Measurements from ENCODE around the gene RMND5B.

The RMND5B gene

DNA sequence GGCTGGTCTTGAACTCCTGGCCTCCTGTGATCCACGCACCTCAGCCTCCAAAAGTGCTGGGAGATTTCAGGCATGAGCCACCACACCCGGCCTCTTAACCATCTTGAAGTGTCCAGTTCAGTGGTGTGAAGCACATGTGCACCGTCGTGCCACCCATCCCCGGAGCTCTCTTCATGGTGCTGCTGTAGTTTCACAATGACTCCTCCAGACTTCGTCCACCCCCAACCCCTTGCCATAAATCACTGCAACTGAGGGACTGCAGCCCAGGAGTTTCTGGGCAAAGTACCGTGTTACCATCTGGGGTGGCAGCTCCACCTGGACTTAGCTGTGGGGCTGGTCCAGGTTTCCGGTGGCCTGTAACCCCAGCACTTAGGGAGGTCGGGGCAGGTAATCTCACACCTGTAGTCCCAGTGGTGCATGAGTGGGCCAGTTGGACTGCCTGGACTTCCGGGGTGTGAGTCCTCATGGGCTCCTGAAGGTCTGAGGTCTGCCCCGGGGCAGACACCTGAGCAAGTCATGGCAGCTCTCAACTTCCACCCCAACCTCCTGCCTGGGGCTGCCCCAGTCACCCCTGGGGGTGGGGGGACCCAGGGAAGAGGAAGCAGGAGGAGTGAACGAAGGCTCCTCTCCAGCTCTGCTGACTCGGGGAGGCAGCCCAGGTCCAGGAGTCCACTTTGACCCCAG is 24.1 kb upstream of the RMND5B start:
- Mint-ChIP-seq H3K4me3 (no peak overlapping the region), H3K4me1 (ENCODE audit: low read depth) (peaks cover 7% of the 10 kb centered on the region), H3K27ac (no peak overlapping the region), H3K36me3 (ENCODE audit: low read depth) (no peaks in the 10 kb centered on the region), H3K9me3 (no peaks in the 10 kb centered on the region), H3K27me3 (ENCODE audit: low read depth) (peaks cover 5% of the 10 kb centered on the region)
- no peak for DNase-seq (ENCODE audit: low spot score)

DNA sequence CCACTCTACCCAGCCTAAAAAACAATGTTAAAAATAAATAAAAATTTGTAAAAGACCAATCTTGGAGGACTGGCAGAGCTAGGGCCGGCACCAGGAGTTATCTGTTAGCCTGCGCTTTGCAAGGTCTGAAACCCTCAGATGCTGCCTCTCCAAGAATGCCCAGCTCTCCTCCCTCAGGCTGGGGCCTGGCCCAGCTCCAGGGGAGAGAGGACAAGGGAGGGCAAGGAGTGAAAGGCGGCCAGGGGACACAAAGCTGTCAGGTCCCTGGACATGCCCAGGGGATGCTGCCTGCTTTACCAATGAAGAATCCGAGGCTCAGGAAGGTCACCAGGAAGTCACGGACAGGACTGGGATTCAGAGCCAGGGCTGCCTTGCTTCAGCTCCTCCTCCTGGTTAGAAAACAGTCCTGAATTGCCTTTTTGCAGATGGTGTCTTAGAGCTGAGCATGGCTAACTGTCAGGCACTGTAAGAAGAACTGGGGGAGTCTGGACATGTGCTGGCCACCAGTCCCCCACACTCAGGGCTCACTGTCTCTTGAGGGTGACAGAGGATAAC is 23.0 kb upstream of the RMND5B start:
- no peaks in the 10 kb centered on the region for H3K9me3 Mint-ChIP-seq
- H3K27ac Mint-ChIP-seq, result no peak overlapping the region
- no peak for DNase-seq (ENCODE audit: low spot score)
- peaks cover 10% of the 10 kb centered on the region for H3K4me1 Mint-ChIP-seq (ENCODE audit: low read depth)
- H3K27me3 Mint-ChIP-seq (ENCODE audit: low read depth), result peaks cover 13% of the 10 kb centered on the region
- H3K36me3 Mint-ChIP-seq (ENCODE audit: low read depth), result no peaks in the 10 kb centered on the region
- H3K4me3 Mint-ChIP-seq, result no peak overlapping the region

DNA sequence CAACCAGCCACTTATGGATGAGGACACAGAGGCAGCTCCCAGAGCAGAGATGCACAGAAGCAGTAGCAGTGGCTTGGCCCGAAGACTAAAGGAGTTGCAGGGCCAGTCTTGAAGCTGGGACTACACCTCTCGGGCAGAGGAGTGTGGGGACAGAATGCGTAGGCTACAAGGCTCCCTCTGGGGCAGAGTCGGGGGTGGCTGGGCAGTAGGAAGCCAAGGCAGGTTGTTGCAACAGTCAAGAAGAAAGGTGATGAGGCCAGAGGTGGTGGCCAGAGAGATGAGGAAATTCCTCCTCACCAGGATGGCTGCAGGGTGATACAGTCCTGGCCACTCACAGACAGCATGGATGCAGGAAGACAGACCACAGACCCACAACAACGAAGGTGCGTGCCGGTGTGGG is 22.4 kb upstream of the RMND5B start:
- H3K4me3 Mint-ChIP-seq, result no peak overlapping the region
- no peaks in the 10 kb centered on the region for H3K9me3 Mint-ChIP-seq
- H3K27ac Mint-ChIP-seq, result no peak overlapping the region
- peaks cover 13% of the 10 kb centered on the region for H3K4me1 Mint-ChIP-seq (ENCODE audit: low read depth)
- H3K27me3 Mint-ChIP-seq (ENCODE audit: low read depth), result peaks cover 15% of the 10 kb centered on the region
- H3K36me3 Mint-ChIP-seq (ENCODE audit: low read depth), result no peaks in the 10 kb centered on the region
- DNase-seq (ENCODE audit: low spot score), result no peak

DNA sequence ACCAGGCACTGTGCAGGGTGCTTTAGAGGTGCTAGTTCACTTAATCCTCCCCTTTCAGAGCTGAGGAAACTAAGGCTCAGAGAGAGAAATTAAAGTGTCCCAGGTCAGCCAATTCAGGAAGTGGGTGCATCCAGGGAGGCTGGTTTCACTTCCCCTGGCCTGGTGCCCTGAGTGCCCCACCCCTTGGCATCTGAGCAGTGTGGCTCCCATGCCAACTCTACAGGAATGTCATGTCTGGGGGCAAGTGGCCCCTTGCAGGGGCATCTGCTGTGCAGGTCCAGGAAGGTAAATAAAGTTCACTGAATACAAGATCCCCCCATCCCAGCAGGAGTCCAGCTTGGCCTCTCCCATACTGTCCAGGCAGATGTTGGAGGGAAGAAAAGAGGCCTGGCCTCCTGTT is 21.8 kb upstream of the RMND5B start:
- no peak for DNase-seq (ENCODE audit: low spot score)
- Mint-ChIP-seq H3K4me3 (no peak overlapping the region), H3K9me3 (no peaks in the 10 kb centered on the region), H3K27me3 (ENCODE audit: low read depth) (peaks cover 15% of the 10 kb centered on the region), H3K36me3 (ENCODE audit: low read depth) (no peaks in the 10 kb centered on the region), H3K27ac (no peak overlapping the region), H3K4me1 (ENCODE audit: low read depth) (peaks cover 13% of the 10 kb centered on the region)

DNA sequence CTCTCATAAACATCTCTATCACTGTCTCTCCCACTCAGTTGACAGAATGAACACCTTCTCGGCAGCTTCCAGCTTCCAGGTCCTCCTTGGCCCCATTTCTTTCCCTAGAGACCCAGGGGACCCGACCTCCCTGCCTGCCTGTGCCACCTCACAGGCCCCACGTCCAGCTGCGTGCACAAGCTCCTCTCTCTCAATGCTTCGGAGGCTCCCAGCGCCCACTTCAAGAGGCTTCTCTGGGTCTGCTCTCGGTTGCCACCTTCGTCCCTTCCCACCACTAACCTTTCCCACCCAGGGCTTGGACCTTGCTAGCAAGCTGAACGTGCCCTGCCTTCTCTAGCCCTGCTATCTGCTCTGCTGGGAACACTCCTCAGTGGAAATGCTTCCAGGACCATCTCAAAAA is 20.3 kb upstream of the RMND5B start:
- Mint-ChIP-seq H3K4me3 (no peak overlapping the region), H3K27me3 (ENCODE audit: low read depth) (peaks cover 25% of the 10 kb centered on the region), H3K4me1 (ENCODE audit: low read depth) (peaks cover 23% of the 10 kb centered on the region), H3K36me3 (ENCODE audit: low read depth) (no peaks in the 10 kb centered on the region), H3K9me3 (no peaks in the 10 kb centered on the region), H3K27ac (no peak overlapping the region)
- DNase-seq (ENCODE audit: low spot score), result no peak

DNA sequence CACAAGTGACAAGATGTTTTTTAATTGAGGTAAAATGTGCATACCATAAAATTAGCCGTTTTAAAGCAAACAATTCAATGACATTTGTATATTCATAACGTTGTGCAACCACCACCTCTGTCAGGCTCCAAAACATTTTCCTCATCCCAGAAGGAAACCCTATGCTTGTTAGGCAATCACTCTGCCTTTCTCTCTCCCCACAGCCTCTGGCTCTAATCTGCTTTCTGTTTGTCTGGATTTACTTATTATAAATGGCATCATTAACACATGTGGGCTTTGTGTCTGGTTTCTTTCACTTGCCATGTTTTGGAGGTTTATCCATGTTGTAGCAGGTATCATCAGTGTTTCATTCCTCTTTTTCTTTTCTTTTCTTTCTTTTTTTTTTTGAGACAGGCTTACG is 18.9 kb upstream of the RMND5B start:
- Mint-ChIP-seq H3K27me3 (ENCODE audit: low read depth) (peaks cover 25% of the 10 kb centered on the region), H3K36me3 (ENCODE audit: low read depth) (no peaks in the 10 kb centered on the region), H3K9me3 (no peaks in the 10 kb centered on the region), H3K4me1 (ENCODE audit: low read depth) (peaks cover 37% of the 10 kb centered on the region), H3K27ac (no peak overlapping the region), H3K4me3 (no peak overlapping the region)
- no peak for DNase-seq (ENCODE audit: low spot score)

DNA sequence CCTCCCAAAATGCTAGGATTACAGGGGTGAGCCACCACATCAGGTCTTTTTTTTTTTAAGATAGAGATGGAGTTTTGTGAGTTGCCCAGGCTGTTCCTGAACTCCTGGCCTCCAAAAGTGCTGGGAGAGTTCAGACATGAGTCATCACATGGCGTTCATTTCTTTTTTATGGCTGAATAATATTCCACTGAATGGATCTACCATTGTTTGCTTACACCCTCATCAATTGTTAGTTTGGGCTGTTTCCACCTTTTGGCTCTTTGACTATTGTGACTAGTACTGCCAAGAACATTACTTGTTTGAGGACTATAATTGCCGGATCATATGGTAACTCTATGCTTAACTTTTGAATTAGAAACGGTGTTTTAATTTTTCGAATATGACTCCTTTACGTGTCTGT is 18.3 kb upstream of the RMND5B start:
- no peaks in the 10 kb centered on the region for H3K36me3 Mint-ChIP-seq (ENCODE audit: low read depth)
- H3K4me1 Mint-ChIP-seq (ENCODE audit: low read depth), result peaks cover 40% of the 10 kb centered on the region
- peak overlapping the region; percentile 77 for H3K27ac Mint-ChIP-seq

DNA sequence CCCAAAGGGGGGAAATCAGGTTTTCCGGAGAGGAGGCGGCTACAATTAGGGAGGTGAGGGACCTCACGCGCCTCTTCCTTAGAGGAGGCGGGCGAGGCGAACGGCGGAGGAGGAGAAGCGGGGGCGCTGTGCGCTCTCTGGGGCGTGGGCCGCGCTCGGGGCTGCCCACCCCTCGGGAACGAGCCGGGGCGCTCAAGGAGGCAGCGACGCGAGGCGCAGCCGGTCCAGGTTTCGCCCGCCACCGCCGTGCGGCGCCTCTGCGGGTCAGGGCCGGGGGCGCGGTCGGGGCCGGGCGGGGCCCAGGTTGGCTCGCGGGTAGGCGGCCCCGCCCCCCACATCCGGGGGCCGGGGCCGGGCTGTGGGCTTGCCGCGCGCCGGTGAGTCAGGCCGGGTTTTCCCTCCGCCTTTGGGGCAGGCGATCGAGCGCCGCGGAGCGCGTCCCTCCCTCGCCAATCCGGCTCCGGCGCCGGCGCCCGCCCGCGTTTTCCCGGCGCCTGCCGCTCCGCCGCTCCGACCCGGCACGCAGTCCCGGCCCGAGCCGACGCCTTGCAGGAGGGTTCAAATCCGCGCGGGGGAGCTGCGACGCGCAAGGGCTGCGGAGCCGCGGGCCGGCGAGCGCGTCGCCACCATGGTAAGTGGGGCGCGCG is 17.6 kb upstream of the RMND5B start, which contains the start of gene N4BP3:
Gene N4BP3 (plus strand): TSS at position 392 of the 647 bp plus-strand sequence. CDS start 6,052 bp downstream, outside the sequence.
- Mint-ChIP-seq H3K27me3 (ENCODE audit: low read depth) (peaks cover 25% of the 10 kb centered on the region), H3K27ac (peak within 1 kb of the TSS; percentile 77), H3K9me3 (no peaks in the 10 kb centered on the region), H3K4me1 (ENCODE audit: low read depth) (peaks cover 38% of the 10 kb centered on the region), H3K36me3 (ENCODE audit: low read depth) (no peaks in the 10 kb centered on the region), H3K4me3 (peak within 1 kb of the TSS; percentile 93)
- peak; percentile 86 for DNase-seq (ENCODE audit: low spot score)

More for the DNA sequence above, 18.3 kb upstream of the RMND5B start:
- H3K9me3 Mint-ChIP-seq, result no peaks in the 10 kb centered on the region
- DNase-seq (ENCODE audit: low spot score), result no peak
- peaks cover 25% of the 10 kb centered on the region for H3K27me3 Mint-ChIP-seq (ENCODE audit: low read depth)
- H3K4me3 Mint-ChIP-seq, result peak overlapping the region; percentile 88

DNA sequence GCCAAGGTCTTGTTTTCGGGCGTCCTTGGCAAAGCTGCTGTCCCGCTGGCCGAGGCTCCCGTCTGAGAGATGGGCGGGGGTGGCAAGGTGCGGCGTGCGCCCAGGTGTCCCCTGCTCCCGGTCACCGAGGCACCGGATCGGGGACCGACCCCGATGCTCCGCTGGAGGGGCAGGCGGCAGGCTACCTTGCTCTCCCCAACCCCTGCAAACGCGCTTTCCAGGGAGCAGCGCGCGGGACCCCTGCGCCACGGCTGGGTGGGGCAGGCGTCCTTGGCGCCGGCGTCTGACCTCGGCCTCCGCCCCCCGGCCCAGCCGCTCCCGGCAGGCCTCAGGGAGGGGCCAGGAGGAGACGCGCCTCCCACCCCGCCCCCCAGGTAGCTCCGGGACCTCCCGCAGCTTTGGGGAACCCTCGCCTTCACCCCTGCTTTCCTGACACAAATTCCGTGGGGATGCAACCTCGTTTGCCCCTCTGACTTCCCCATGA is 16.9 kb upstream of the RMND5B start:
- H3K4me1 Mint-ChIP-seq (ENCODE audit: low read depth), result peaks cover 34% of the 10 kb centered on the region
- no peaks in the 10 kb centered on the region for H3K36me3 Mint-ChIP-seq (ENCODE audit: low read depth)
- peaks cover 25% of the 10 kb centered on the region for H3K27me3 Mint-ChIP-seq (ENCODE audit: low read depth)
- DNase-seq (ENCODE audit: low spot score), result no peak
- no peaks in the 10 kb centered on the region for H3K9me3 Mint-ChIP-seq
- peak overlapping the region; percentile 63 for H3K27ac Mint-ChIP-seq
- H3K4me3 Mint-ChIP-seq, result peak overlapping the region; percentile 93

DNA sequence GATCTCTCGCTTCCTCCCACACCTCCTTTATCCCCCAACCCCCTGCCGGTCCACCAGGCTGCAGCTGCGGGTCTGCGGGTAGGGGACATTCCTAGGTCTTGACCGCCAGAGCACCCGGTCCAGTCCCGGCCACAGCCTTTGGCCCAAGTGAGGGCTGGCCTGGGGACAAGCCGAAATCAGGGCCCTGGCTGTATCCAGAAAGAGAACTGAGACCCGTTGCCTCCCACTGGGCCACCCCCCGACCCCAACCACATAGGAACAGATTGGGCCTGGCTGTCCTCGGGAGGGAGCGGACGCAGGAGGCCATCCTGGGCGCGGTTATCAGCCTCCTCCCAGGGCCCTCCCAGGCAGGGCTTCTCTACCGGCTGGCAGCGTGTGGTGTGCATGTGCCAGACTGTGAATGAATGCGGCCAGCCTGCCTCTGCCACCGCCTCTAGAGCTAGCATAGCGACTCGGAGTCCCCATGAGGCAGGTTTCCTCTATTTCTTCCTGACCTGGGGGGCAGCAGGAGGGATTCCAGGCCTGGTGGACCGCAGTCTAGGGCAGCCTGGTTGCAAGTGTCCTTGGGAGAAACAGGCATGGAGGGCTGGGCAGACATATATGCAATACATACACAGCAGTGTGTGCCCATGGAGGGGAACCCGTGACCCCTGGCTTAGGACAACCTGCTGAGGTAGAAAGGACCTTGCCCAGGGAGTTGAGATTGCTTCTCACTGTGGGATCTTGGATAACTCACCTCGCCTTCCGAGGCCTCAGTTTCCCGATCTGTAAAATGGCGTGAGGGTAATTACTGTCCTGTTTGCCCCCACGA is 16.3 kb upstream of the RMND5B start:
- DNase-seq (ENCODE audit: low spot score), result no peak

DNA sequence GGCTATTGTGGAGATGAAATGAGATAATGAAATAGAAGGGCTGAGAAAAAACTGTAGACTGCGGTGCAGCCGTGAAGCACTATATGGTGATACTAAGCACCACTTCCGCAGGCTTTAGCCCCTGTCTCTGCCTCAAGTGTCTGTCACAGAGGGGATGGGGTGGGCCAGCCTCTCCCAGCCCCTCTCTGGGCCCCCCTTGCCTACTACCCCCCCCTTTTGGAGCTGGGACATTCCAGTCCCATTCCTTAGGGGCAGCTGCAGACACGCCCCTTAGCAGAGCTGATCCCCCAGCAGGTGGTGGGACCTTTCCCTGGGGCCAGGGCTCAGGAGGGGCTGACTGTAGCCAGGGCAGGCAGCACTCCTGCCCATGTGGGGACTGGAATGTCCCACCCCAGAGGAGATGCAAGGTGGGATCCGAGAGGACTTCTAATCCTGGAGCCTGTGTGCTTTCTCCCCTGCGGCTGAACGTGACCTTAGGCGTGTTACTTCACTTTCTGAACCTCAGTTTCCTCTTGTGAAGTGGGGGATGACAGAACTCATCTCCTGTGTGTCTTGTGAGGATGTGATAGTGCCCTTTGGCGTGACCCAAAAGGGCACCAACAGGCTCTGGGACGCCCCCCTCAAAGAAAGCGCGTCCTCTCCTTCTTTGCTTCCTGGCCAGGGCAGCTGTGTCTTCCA is 15.5 kb upstream of the RMND5B start:
- Mint-ChIP-seq H3K4me1 (ENCODE audit: low read depth) (peaks cover 32% of the 10 kb centered on the region), H3K36me3 (ENCODE audit: low read depth) (no peaks in the 10 kb centered on the region), H3K9me3 (no peaks in the 10 kb centered on the region), H3K4me3 (peak overlapping the region; percentile 93), H3K27me3 (ENCODE audit: low read depth) (peaks cover 25% of the 10 kb centered on the region), H3K27ac (no peak overlapping the region)
- DNase-seq (ENCODE audit: low spot score), result no peak

More for the DNA sequence above, 16.3 kb upstream of the RMND5B start:
- H3K27ac Mint-ChIP-seq, result peak overlapping the region; percentile 63
- H3K36me3 Mint-ChIP-seq (ENCODE audit: low read depth), result no peaks in the 10 kb centered on the region
- peaks cover 25% of the 10 kb centered on the region for H3K27me3 Mint-ChIP-seq (ENCODE audit: low read depth)
- peak overlapping the region; percentile 93 for H3K4me3 Mint-ChIP-seq
- H3K9me3 Mint-ChIP-seq, result no peaks in the 10 kb centered on the region
- H3K4me1 Mint-ChIP-seq (ENCODE audit: low read depth), result peaks cover 32% of the 10 kb centered on the region

DNA sequence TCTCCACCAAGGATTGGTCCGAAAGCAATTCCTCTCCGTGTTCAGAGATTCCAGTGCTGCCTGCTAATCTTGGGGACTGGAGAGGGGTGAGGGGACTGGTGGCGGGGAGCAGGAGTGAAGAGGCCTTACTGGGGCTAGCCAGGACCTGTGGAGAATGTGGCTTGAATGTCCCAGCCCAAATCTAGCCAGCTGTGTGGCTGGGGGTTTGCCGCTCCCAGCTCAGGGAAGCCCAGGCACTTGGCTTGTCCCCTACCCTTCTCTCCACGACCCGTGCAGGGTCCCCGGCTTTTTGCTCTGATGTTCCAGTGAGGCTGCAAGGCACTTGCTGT is 15.0 kb upstream of the RMND5B start:
- no peaks in the 10 kb centered on the region for H3K36me3 Mint-ChIP-seq (ENCODE audit: low read depth)
- peaks cover 35% of the 10 kb centered on the region for H3K4me1 Mint-ChIP-seq (ENCODE audit: low read depth)
- no peak for DNase-seq (ENCODE audit: low spot score)
- no peak overlapping the region for H3K27ac Mint-ChIP-seq
- peak overlapping the region; percentile 67 for H3K4me3 Mint-ChIP-seq
- H3K9me3 Mint-ChIP-seq, result no peaks in the 10 kb centered on the region
- H3K27me3 Mint-ChIP-seq (ENCODE audit: low read depth), result peaks cover 23% of the 10 kb centered on the region

DNA sequence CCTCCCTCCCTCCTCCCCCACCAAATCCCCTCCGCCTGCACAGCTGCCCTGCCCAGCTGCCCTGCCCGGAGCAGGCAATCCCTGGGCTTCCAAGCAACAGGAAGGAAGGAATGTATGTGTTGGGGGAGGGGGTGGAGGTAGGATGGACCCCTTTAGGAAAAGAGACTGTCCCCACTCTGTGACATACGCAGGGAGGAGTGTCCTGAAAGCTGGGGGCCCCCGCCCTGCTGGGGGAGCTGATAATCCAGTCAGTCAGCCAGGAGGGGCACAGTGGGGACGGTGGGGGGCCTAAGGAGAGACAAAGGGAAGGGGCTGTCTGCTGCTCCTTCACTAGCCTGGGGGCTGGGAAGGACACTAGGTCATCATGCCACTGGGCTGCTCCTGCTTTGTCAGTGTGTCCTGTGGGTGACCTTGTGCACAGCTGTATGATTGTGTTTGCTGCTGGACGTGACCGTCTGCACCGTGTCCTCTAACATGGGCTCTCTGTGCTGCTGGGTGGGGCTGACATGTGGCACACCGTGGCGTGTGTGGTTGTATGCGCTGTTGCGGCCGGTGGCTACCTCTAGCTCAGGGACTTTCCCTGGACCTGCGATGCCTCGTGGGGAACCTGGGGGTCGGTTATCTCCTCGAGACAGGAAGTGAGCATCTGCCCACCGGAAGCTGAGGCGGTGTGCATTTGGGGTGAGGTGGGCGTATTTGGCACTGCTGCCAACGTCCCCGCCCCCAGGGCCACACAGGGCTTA is 14.5 kb upstream of the RMND5B start:
- Mint-ChIP-seq H3K4me1 (ENCODE audit: low read depth) (peaks cover 38% of the 10 kb centered on the region), H3K4me3 (peak overlapping the region; percentile 67), H3K27ac (no peak overlapping the region), H3K36me3 (ENCODE audit: low read depth) (no peaks in the 10 kb centered on the region), H3K9me3 (no peaks in the 10 kb centered on the region), H3K27me3 (ENCODE audit: low read depth) (peaks cover 20% of the 10 kb centered on the region)
- DNase-seq (ENCODE audit: low spot score), result peak; percentile 51

Data from T-helper 2 cell treated with Interferon-gamma antibody and Interleukin-4, amounts not matched to agents 5 μg/mL and 100 μg/mL, for 36 hours (primary cell).